HG03558 (cell line): ENCODE data around the gene KDM6A.
A peak's percentile ranks its signal among the peaks of the same experiment; 100 is the strongest.
"Not testable (repeated sequence)": the region's sequence is repeated elsewhere in the genome, so short reads cannot be mapped to it uniquely, and the experiment has no call there.

ENCODE experiments used
- ATAC-seq: cut with Tn5 transposase; IDR thresholded peaks from one replicate; pipeline ENCODE4 v1.9.1; 2021; ENCODE audit warnings: moderate number of reproducible peaks; ENCODE audit not compliant: unreplicated experiment; ENCODE audit errors: extremely low read depth

Gene KDM6A

GRCh38 chrX:44915361-44915868 lies 42.4 kb downstream of the KDM6A start:
- ATAC-seq: no peak

GRCh38 chrX:44918722-44919121 lies 45.7 kb downstream of the KDM6A start:
- ATAC-seq: no peak

GRCh38 chrX:44922980-44923379 lies 50.0 kb downstream of the KDM6A start:
- no peak for ATAC-seq

- no peak for ATAC-seq
Observed at GRCh38 chrX:44927398-44927797, 54.4 kb downstream of the KDM6A start.

- ATAC-seq: no peak
Observed at GRCh38 chrX:44931441-44931973, 58.5 kb downstream of the KDM6A start.

- no peak for ATAC-seq
Observed at GRCh38 chrX:44935172-44935571, 62.2 kb downstream of the KDM6A start.

GRCh38 chrX:44935640-44936039 lies 62.7 kb downstream of the KDM6A start:
- no peak for ATAC-seq

GRCh38 chrX:44937606-44938005 lies 64.6 kb downstream of the KDM6A start:
- peak; percentile 73 for ATAC-seq

GRCh38 chrX:44938111-44938510 lies 65.1 kb downstream of the KDM6A start:
- ATAC-seq: no peak

- not testable (repeated sequence) for ATAC-seq
Observed at GRCh38 chrX:44940541-44940940, 67.6 kb downstream of the KDM6A start.

GRCh38 chrX:44943007-44943406 lies 70.0 kb downstream of the KDM6A start:
- ATAC-seq: no peak

- ATAC-seq: no peak
Observed at GRCh38 chrX:44944894-44945293, 71.9 kb downstream of the KDM6A start.

GRCh38 chrX:44945736-44946135 lies 72.7 kb downstream of the KDM6A start:
- no peak for ATAC-seq

- ATAC-seq: no peak
Observed at GRCh38 chrX:44946771-44947170, 73.8 kb downstream of the KDM6A start.

- no peak for ATAC-seq
Observed at GRCh38 chrX:44947995-44948394, 75.0 kb downstream of the KDM6A start.

- no peak for ATAC-seq
Observed at GRCh38 chrX:44948406-44948805, 75.4 kb downstream of the KDM6A start.

- ATAC-seq: no peak
Observed at GRCh38 chrX:44949125-44949524, 76.1 kb downstream of the KDM6A start.

GRCh38 chrX:44950471-44951366 lies 77.7 kb downstream of the KDM6A start:
- ATAC-seq: not testable (repeated sequence)

GRCh38 chrX:44951572-44952067 lies 78.6 kb downstream of the KDM6A start:
- no peak for ATAC-seq

GRCh38 chrX:44952329-44953027 lies 79.5 kb downstream of the KDM6A start:
- no peak for ATAC-seq
